Tibial nerve (tissue), 4 donors: ENCODE measurements around the gene TMED7. TPM values are rescaled to one million over a fixed set of nuclear protein-coding genes. Genes with fewer than 3 reads are reported as not detected.

Experiments used
- DNase-seq, 2 donors: peaks; one replicate each; pipeline ENCODE4 v3.0.0-alpha.2; 2019; ENCODE audit warnings: low spot score in 2 of 2
- H3K27ac ChIP-seq, 4 donors: fragments of 200-600 bp; sonication (generic) in 3 of 4; one replicate each; pipeline ENCODE4 v1.5.1; 2017 to 2019; ENCODE audit warnings: mild to moderate bottlenecking in 1 of 4
- H3K27me3 ChIP-seq, 2 donors: fragments of 200-600 bp; sonication (generic) in 1 of 2; one replicate each; pipeline versions ENCODE4 v1.5.1 to v1.6.0; 2017 to 2019
- H3K36me3 ChIP-seq, 3 donors: fragments of 200-600 bp; sonication (generic); one replicate each; pipeline ENCODE4 v1.5.1; 2018 to 2019
- H3K4me1 ChIP-seq, 4 donors: fragments of 200-600 bp; sonication (generic) in 3 of 4; one replicate each; pipeline ENCODE4 v1.5.1; 2017 to 2019
- H3K4me3 ChIP-seq, 4 donors: fragments of 200-600 bp; sonication (generic) in 3 of 4; one replicate each; pipeline ENCODE4 v1.5.1; 2017 to 2019; ENCODE audit warnings: mild to moderate bottlenecking in 1 of 4, moderate library complexity in 1 of 4
- H3K9me3 ChIP-seq, 4 donors: fragments of 200-600 bp; sonication (generic) in 3 of 4; one replicate each; pipeline ENCODE4 v1.5.1; 2017 to 2019
- EP300 ChIP-seq, 2 donors: sonication (generic); formaldehyde crosslinking; IDR thresholded peaks; one replicate each; pipeline ENCODE4 v1.6.1; 2017; ENCODE audit warnings: antibody characterized with exemption in 2 of 2, mild to moderate bottlenecking in 1 of 2
- POLR2A ChIP-seq, 2 donors: fragments of 450-650 bp; IDR thresholded peaks; one replicate each; pipeline ENCODE4 v1.6.1; 2017; ENCODE audit warnings: antibody characterized with exemption in 2 of 2, mild to moderate bottlenecking in 2 of 2, moderate library complexity in 2 of 2
- WGBS, 2 donors: methylation state at CpG; one replicate each; pipeline ENCODE4 v1.1.5; 2018; 5-methylcytosine and 5-hydroxymethylcytosine counted together
- total RNA-seq, 4 donors: library from RNA; depleted of rRNA; stranded (reverse); fragments of >200 nt; gene quantifications; one replicate each; pipeline ENCODE4 v1.1.0, GENCODE V29; 2016
- TF ChIP-seq, protein P1 (sequence below), 5 experiments: fragments of 200-600 bp in 3 of 5; fragments of 450-650 bp in 2 of 5; sonication (generic) in 3 of 5; IDR thresholded peaks; one replicate each; pipeline ENCODE4 v1.5.1; 2016 to 2019; ENCODE audit warnings: antibody characterized with exemption in 5 of 5, mild to moderate bottlenecking in 3 of 5, moderate library complexity in 2 of 5

TMED7 gene
- total RNA-seq, 4 donors from 2014 or later: 58.5 to 82.5 (median 76.4) TPM

DNA sequence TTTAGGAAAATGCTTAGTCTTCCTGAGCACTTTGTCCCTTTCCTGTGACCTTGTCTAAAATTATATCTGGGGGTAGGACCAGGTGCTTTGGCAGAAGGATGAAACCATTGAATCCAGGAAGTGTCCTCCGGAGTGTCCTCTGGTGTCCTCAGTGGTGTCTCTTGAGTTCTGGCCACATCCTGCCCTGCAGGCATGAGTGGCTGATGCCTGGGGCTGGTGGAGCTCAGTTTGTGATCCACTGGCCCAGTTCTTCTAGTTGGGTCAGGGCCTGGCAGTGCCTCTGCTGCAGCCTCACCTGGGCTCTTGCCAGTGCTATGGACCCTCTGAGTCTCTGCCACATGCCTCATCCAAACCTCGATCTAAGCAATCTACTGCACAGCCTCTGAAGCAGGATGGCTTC is 14.4 kb upstream of the TMED7 start:
- H3K36me3 ChIP-seq: no peaks in the 10 kb centered on the region
- no peaks in the 10 kb centered on the region for H3K27me3 ChIP-seq
- peaks cover 0 to 8% (median 0%) of the 10 kb centered on the region in 4 donors for H3K4me1 ChIP-seq
- no peak for DNase-seq
- 92 to 95% methylated on average over 2 of the region's 2 CpGs for WGBS, 2 donors
- no peak for TF ChIP-seq EP300 (IDR thresholded peaks at IDR 0.05)
- TF ChIP-seq, protein P1, sequence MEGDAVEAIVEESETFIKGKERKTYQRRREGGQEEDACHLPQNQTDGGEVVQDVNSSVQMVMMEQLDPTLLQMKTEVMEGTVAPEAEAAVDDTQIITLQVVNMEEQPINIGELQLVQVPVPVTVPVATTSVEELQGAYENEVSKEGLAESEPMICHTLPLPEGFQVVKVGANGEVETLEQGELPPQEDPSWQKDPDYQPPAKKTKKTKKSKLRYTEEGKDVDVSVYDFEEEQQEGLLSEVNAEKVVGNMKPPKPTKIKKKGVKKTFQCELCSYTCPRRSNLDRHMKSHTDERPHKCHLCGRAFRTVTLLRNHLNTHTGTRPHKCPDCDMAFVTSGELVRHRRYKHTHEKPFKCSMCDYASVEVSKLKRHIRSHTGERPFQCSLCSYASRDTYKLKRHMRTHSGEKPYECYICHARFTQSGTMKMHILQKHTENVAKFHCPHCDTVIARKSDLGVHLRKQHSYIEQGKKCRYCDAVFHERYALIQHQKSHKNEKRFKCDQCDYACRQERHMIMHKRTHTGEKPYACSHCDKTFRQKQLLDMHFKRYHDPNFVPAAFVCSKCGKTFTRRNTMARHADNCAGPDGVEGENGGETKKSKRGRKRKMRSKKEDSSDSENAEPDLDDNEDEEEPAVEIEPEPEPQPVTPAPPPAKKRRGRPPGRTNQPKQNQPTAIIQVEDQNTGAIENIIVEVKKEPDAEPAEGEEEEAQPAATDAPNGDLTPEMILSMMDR (IDR thresholded peaks at IDR 0.05): no peak
- TF ChIP-seq POLR2A (IDR thresholded peaks at IDR 0.05): no peak
- no peak overlapping the region for H3K4me3 ChIP-seq
- H3K9me3 ChIP-seq: no peaks in the 10 kb centered on the region
- no peak overlapping the region for H3K27ac ChIP-seq

- TF ChIP-seq, protein P1 (IDR thresholded peaks at IDR 0.05): no peak
- TF ChIP-seq POLR2A (IDR thresholded peaks at IDR 0.05) (no peak), EP300 (IDR thresholded peaks at IDR 0.05) (no peak)
- 88 to 92% methylated on average over 1 of the region's 1 CpG for WGBS, 2 donors
- peaks cover 0 to 10% (median 0%) of the 10 kb centered on the region in 4 donors for H3K4me1 ChIP-seq
Observed at GRCh38 chr5:115639377-115639776, 13.5 kb upstream of the TMED7 start.

DNA sequence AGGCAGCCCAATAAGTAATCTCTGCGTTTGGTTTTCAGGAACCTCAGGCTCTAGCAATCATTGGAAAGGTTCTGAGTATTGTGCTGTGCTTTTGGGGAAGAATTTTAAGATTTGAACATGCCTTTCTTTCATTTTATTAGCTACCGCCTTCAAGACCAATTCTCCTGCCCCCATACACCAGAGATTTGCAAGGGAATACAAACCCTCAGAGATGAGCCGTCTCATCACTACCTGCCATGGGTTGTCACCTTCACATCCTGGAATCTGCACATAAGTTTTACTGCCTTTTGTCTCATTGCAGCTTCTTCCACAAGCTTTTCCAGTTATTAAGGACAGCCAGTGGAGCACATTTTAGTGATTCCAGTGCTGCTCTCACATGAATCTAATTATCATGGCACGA is 11.7 kb upstream of the TMED7 start:
- no peak overlapping the region for H3K4me3 ChIP-seq
- 70 to 81% methylated on average over 4 of the region's 4 CpGs for WGBS, 2 donors
- TF ChIP-seq, protein P1 (IDR thresholded peaks at IDR 0.05): no peak
- TF ChIP-seq EP300 (IDR thresholded peaks at IDR 0.05) (no peak), POLR2A (IDR thresholded peaks at IDR 0.05) (no peak)

More at GRCh38 chr5:115639377-115639776, 13.5 kb upstream of the TMED7 start:
- no peaks in the 10 kb centered on the region for H3K36me3 ChIP-seq
- no peak overlapping the region for H3K4me3 ChIP-seq
- H3K27me3 ChIP-seq: no peaks in the 10 kb centered on the region
- H3K27ac ChIP-seq: no peak overlapping the region
- no peak for DNase-seq
- no peaks in the 10 kb centered on the region for H3K9me3 ChIP-seq

GRCh38 chr5:115636008-115636407 is 10.2 kb upstream of the TMED7 start:
- Histone ChIP-seq H3K36me3 (no peaks in the 10 kb centered on the region), H3K4me1 (peaks cover 0 to 17% (median 0%) of the 10 kb centered on the region in 4 donors), H3K9me3 (no peaks in the 10 kb centered on the region), H3K27me3 (no peaks in the 10 kb centered on the region), H3K27ac (no peak overlapping the region), H3K4me3 (no peak overlapping the region)
- TF ChIP-seq EP300 (IDR thresholded peaks at IDR 0.05) (no peak), POLR2A (IDR thresholded peaks at IDR 0.05) (no peak)
- TF ChIP-seq, protein P1 (IDR thresholded peaks at IDR 0.05): no peak
- WGBS, 2 donors: 86 to 92% methylated on average over 1 of the region's 1 CpG
- no peak for DNase-seq

More for the DNA sequence above, 11.7 kb upstream of the TMED7 start:
- H3K27ac ChIP-seq: no peak overlapping the region
- no peaks in the 10 kb centered on the region for H3K36me3 ChIP-seq
- no peak for DNase-seq
- H3K4me1 ChIP-seq: peaks cover 0 to 17% (median 0%) of the 10 kb centered on the region in 4 donors
- no peaks in the 10 kb centered on the region for H3K27me3 ChIP-seq
- no peaks in the 10 kb centered on the region for H3K9me3 ChIP-seq

DNA sequence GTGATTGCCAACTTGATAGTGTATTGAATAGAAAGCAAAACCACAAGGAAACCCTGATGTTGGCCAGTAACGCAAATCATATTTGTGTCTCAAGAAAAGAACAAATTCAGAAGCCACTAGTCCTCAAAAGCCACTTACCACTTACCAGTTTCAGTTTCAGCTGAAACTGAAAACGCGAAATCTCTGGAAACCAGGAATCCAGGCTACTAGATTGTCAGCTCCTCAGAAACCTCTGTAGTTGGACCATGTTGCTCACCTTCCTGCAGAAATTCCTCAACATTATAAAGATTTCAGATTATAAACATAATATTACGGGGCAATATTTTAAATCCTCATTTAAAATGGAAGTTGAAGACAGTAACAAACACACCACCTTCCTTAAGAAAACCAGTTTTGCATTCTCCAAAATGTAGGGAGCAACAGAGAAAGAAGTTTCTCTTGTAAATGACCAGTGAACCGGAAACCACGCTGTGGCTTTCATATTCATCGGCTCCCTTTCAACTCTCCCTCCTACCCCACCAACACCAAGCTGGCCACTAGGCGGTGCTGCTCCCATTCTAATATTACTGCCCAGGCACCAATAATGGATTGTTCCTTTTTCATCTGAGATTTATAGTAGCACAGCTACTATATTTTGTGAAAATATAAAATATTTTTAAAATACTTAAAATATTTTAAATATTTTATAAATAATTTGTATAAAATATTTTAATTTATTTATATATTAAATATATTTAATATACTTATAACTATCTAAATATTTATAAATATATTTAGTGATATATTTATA is 8.7 kb upstream of the TMED7 start:
- peak overlapping the region; percentile 37 to 81 (median 72) for H3K27ac ChIP-seq
- H3K27me3 ChIP-seq: no peaks in the 10 kb centered on the region
- peak overlapping the region in 3 of 4 donors; percentile 15 to 47 (median 34) for H3K4me3 ChIP-seq
- H3K36me3 ChIP-seq: no peaks in the 10 kb centered on the region
- peak; percentile 93 to 99 for DNase-seq
- H3K9me3 ChIP-seq: no peaks in the 10 kb centered on the region
- peaks cover 0 to 17% (median 0%) of the 10 kb centered on the region in 4 donors for H3K4me1 ChIP-seq
- 4 to 5% methylated on average over 8 of the region's 8 CpGs for WGBS, 2 donors
- TF ChIP-seq, protein P1 (IDR thresholded peaks at IDR 0.05): peak; percentile 79 to 88 (median 85)
- TF ChIP-seq POLR2A (IDR thresholded peaks at IDR 0.05) (no peak), EP300 (IDR thresholded peaks at IDR 0.05) (peak; percentile 14 to 66)
